HepG2 (cell line): Measurements from ENCODE around the gene CDK15. TPM values are rescaled to one million over a fixed set of nuclear protein-coding genes. Genes with fewer than 3 reads are reported as not detected.

Source experiments
- ATAC-seq: fragments of 200-7000 bp; cut with Tn5 transposase; 3 replicates; pipeline ENCODE4 v1.9.1; 2020; ENCODE audit warnings: mild to moderate bottlenecking, moderate library complexity
- BruUV-seq: library from RNA; stranded (reverse); fragments of 400-500 nt; replicated peaks from 2 replicates; lab custom pipeline; 2021; lab: Mats Ljungman, UMichigan
- CTCF ChIA-PET: fragments of 300-600 bp; formaldehyde crosslinking; extraction: SDS; loops from one replicate; lab custom pipeline; 2021; ENCODE audit warnings: low total read pairs, inconsistent platforms, low intra/inter-chr PET ratio; lab: Yijun Ruan, JAX
- POLR2A ChIA-PET: fragments of 350-600 bp; sonication (Branson Sonifier 250); formaldehyde crosslinking; loops from one replicate; lab custom pipeline; 2020; ENCODE audit warnings: antibody characterized with exemption, inconsistent platforms; lab: Yijun Ruan, JAX
- DNase-seq: peaks from one replicate; pipeline ENCODE4 v3.0.0-alpha.2; 2015; ENCODE audit warnings: low spot score
- FAIRE-seq: peaks from 3 replicates; lab custom pipeline; 2011; peaks lifted over from hg19 to GRCh38; lab: Jason Lieb, UNC
- H2AFZ ChIP-seq: one replicate; pipeline ENCODE4 v1.6.1; 2011; ENCODE audit warnings: low read length, inconsistent platforms
- H3K27ac ChIP-seq: fragments of 300-600 bp; 3 replicates; pipeline ENCODE4 v1.8.0; 2011; ENCODE audit warnings: mixed run types, mild to moderate bottlenecking, mixed read lengths, low read length, inconsistent platforms; ENCODE audit not compliant: insufficient read depth; ENCODE audit errors: extremely low read length
- H3K27me3 ChIP-seq, 2 experiments: fragments of 200-600 bp in 1 of 2; 2 replicates in 1 of 2; 3 replicates in 1 of 2; pipeline versions ENCODE4 v1.6.0 to v1.8.0; 2011; ENCODE audit warnings: low read length in 2 of 2, mild to moderate bottlenecking in 2 of 2, moderate library complexity in 2 of 2, inconsistent platforms in 1 of 2; ENCODE audit not compliant: insufficient read depth in 2 of 2, control insufficient read depth in 1 of 2
- H3K36me3 ChIP-seq, 2 experiments: fragments of 200-600 bp in 1 of 2; replicated peaks in 1 of 2; 2 replicates in 1 of 2; 3 replicates in 1 of 2; pipeline versions ENCODE4 v1.5.1 to v1.8.0; 2011; ENCODE audit warnings: low read length in 2 of 2, inconsistent platforms in 1 of 2; ENCODE audit not compliant: insufficient read depth in 2 of 2, control insufficient read depth in 1 of 2
- H3K4me1 ChIP-seq: 2 replicates; pipeline ENCODE4 v1.5.1; 2012; ENCODE audit warnings: low read length, inconsistent platforms; ENCODE audit not compliant: insufficient read depth
- H3K4me2 ChIP-seq: 2 replicates; pipeline ENCODE4 v1.6.0; 2011; ENCODE audit warnings: low read depth, low read length, inconsistent platforms
- H3K4me3 ChIP-seq, 3 experiments: fragments of 200-600 bp in 1 of 3; sonication (generic), shearing (Covaris generic) in 1 of 3; replicated peaks in 1 of 3; 2 replicates each; pipeline ENCODE4 v1.5.1; 2011 to 2016; ENCODE audit warnings: low read length in 3 of 3, inconsistent platforms in 2 of 3, low read depth in 2 of 3, mild to moderate bottlenecking in 2 of 3, control low read depth in 1 of 3, mixed read lengths in 1 of 3; ENCODE audit not compliant: insufficient read depth in 1 of 3
- H3K79me2 ChIP-seq: one replicate; pipeline ENCODE4 v1.6.1; 2011; ENCODE audit warnings: low read length, inconsistent platforms; ENCODE audit not compliant: insufficient read depth
- H3K9ac ChIP-seq: 2 replicates; pipeline ENCODE4 v1.6.0; 2011; ENCODE audit warnings: mild to moderate bottlenecking, low read depth, low read length, inconsistent platforms; ENCODE audit not compliant: insufficient read depth
- H3K9me3 ChIP-seq: 2 replicates; pipeline ENCODE4 v1.5.1; 2012; ENCODE audit warnings: mild to moderate bottlenecking, low read length
- H4K20me1 ChIP-seq: 2 replicates; pipeline ENCODE4 v1.6.0; 2011; ENCODE audit warnings: inconsistent platforms, mild to moderate bottlenecking, low read length, moderate library complexity; ENCODE audit not compliant: insufficient read depth
- HNF4G ChIP-seq, 2 experiments: sonication (generic) in 1 of 2; formaldehyde crosslinking in 1 of 2; IDR thresholded peaks; 2 replicates each; pipeline versions ENCODE4 v1.4.0 to v1.6.1; 2011 to 2020; ENCODE audit warnings: borderline replicate concordance in 2 of 2, low read depth in 2 of 2, mild to moderate bottlenecking in 2 of 2, low read length in 1 of 2, missing genetic modification reagents in 1 of 2, moderate library complexity in 1 of 2
- MZF1 ChIP-seq: sonication (generic); formaldehyde crosslinking; IDR thresholded peaks from 2 replicates; pipeline ENCODE4 v1.8.1; 2023; ENCODE audit warnings: mild to moderate bottlenecking, missing genetic modification reagents, borderline replicate concordance
- NFE2 ChIP-seq: sonication (generic); formaldehyde crosslinking; IDR thresholded peaks from 2 replicates; pipeline ENCODE4 v1.4.0; 2020; ENCODE audit warnings: missing genetic modification reagents
- PPARG ChIP-seq: conservative IDR thresholded peaks from 2 replicates; pipeline ENCODE4 v1.6.1; 2016; ENCODE audit warnings: missing biosample characterization, missing genetic modification reagents
- PRMT3 ChIP-seq: sonication (generic); formaldehyde crosslinking; IDR thresholded peaks from 2 replicates; pipeline ENCODE4 v1.8.1; 2022; ENCODE audit warnings: low read depth, mild to moderate bottlenecking, moderate library complexity, missing genetic modification reagents, borderline replicate concordance
- THAP11 ChIP-seq: IDR thresholded peaks from 2 replicates; pipeline ENCODE4 v1.6.1; 2016; ENCODE audit warnings: missing biosample characterization, missing genetic modification reagents
- WIZ ChIP-seq: sonication (generic); formaldehyde crosslinking; IDR thresholded peaks from 2 replicates; pipeline ENCODE4 v1.5.1; 2020; ENCODE audit warnings: mild to moderate bottlenecking, missing genetic modification reagents
- ZMYM4 ChIP-seq: sonication (generic); formaldehyde crosslinking; IDR thresholded peaks from 2 replicates; pipeline ENCODE4 v1.8.1; 2023; ENCODE audit warnings: mild to moderate bottlenecking, missing genetic modification reagents
- ZNF143 ChIP-seq: sonication (generic); formaldehyde crosslinking; IDR thresholded peaks from 2 replicates; pipeline ENCODE4 v1.4.0; 2020; ENCODE audit warnings: missing genetic modification reagents
- ZNF232 ChIP-seq: sonication (generic); formaldehyde crosslinking; IDR thresholded peaks from 2 replicates; pipeline ENCODE4 v1.4.0; 2020; ENCODE audit warnings: missing genetic modification reagents, borderline replicate concordance
- ZNF263 ChIP-seq: sonication (generic); formaldehyde crosslinking; IDR thresholded peaks from 2 replicates; pipeline ENCODE4 v1.4.0; 2020; ENCODE audit warnings: missing genetic modification reagents
- ZNF333 ChIP-seq: sonication (generic); formaldehyde crosslinking; IDR thresholded peaks from 2 replicates; pipeline ENCODE4 v1.4.0; 2020; ENCODE audit warnings: mild to moderate bottlenecking, missing genetic modification reagents, borderline replicate concordance
- ZNF746 ChIP-seq: sonication (generic); formaldehyde crosslinking; IDR thresholded peaks from 2 replicates; pipeline ENCODE4 v1.8.0; 2022; ENCODE audit warnings: mild to moderate bottlenecking, missing genetic modification reagents
- ZNF839 ChIP-seq: sonication (generic); formaldehyde crosslinking; IDR thresholded peaks from 2 replicates; pipeline ENCODE4 v1.4.0; 2020; ENCODE audit warnings: missing genetic modification reagents, mild to moderate bottlenecking, borderline replicate concordance
- WGBS: methylation state at CpG from one replicate; pipeline ENCODE4 v1.1.6; 2017; ENCODE audit warnings: low lambda C conversion rate; 5-methylcytosine and 5-hydroxymethylcytosine counted together
- in situ Hi-C: cut with HindIII; loops from 2 replicates; pipeline ENCODE4 v1.10.0; 2017; ENCODE audit warnings: low pct_unique_long_range_greater_than_20kb; ENCODE audit not compliant: extremely low pct_ligation_motif_present
- intact Hi-C: fragments of 100-400 bp; cut with micrococcal nuclease; formaldehyde crosslinking; loops from one replicate; pipeline ENCODE4 v1.10.0; 2022; ENCODE audit not compliant: unreplicated experiment
- polyA plus RNA-seq, 8 experiments: library from polyadenylated mRNA; depleted of rRNA in 3 of 8; stranded (reverse) in 7 of 8; unstranded in 1 of 8; fragments of >200 nt; fragmentation: Illumina TruSeq in 4 of 8; extraction: Trizol in 4 of 8; gene quantifications; 2 replicates each; pipeline versions ENCODE4 v1.2.1 to v1.2.3, GENCODE V29; 2011 to 2016; ENCODE audit warnings: low read depth in 4 of 8, missing spikeins in 1 of 8, mixed read lengths in 1 of 8; ENCODE audit not compliant: insufficient read depth in 1 of 8
- total RNA-seq, 5 experiments: library from RNA; depleted of rRNA; stranded (reverse); fragments of >200 nt; fragmentation: Illumina TruSeq; extraction: Trizol; gene quantifications; 2 replicates each; pipeline ENCODE4 v1.2.3, GENCODE V29; 2016; ENCODE audit warnings: low read depth in 1 of 5
- TF ChIP-seq, protein P1 (sequence below): sonication (generic); formaldehyde crosslinking; IDR thresholded peaks from 2 replicates; pipeline ENCODE4 v1.5.0; 2020; ENCODE audit warnings: missing genetic modification reagents

Gene CDK15
- total and polyA plus RNA-seq, 2 of the 13 experiments (the other 11 are each of a cell fraction or from before 2014, with no cell fraction given): not detected

DNA sequence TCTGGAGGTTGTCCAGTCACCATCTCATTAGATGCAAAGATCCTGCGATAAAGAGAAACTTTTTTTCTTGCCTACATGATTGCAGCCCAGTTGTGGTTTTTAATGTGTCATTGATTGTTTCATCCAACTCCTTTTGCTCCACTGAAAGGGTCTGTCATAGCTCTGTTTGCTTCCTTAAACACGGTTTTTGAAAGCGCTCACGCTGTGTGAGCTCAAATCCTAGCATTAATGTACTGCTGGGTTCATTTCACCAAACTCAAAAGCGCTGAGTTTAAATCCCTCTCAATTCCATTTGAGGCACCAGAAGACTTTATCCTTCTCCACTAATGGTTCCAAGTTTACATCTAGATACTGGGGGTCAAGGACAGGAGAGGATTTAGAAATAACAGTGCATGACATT, 53.6 kb downstream of the CDK15 start:
- Histone ChIP-seq H3K27me3 (peaks cover 1 to 9% of the 10 kb centered on the region in 2 experiments; a peak in 3 of 5 replicates), H3K4me2 (no peak overlapping the region), H3K79me2 (no peaks in the 10 kb centered on the region), H2AFZ (no peak overlapping the region), H3K9me3 (no peaks in the 10 kb centered on the region), H3K27ac (no peak overlapping the region), H4K20me1 (no peaks in the 10 kb centered on the region), H3K4me3 (no peak overlapping the region), H3K36me3 (no peaks in the 10 kb centered on the region), H3K9ac (no peak overlapping the region), H3K4me1 (no peaks in the 10 kb centered on the region)
- 59% methylated on average over 5 of the region's 5 CpGs for WGBS
- intact Hi-C loops (loop anchor here (1.0 to 2.0 kb wide), 3 partner anchors 196 to 318 kb away; no protein-coding TSS in a partner anchor), in situ Hi-C loops (loop anchor here (5.0 kb wide), 1 partner anchor 312 kb away; no protein-coding TSS in a partner anchor)
- ChIA-PET POLR2A (no interaction called here), CTCF (interaction anchor here (1.3 to 4.0 kb wide), 2 partner anchors 245 to 319 kb away, joined by 3 to 44 read pairs; no protein-coding TSS in a partner anchor)
- TF ChIP-seq ZNF143 (no peak), ZMYM4 (CRISPR knock-in tag) (no peak), ZNF232 (CRISPR knock-in tag) (no peak), ZNF746 (no peak), WIZ (CRISPR knock-in tag) (no peak), HNF4G (IDR thresholded peaks at IDR 0.05; ENCODE audit: borderline replicate concordance, low read depth, low read length) (no peak), HNF4G (CRISPR knock-in tag; IDR thresholded peaks at IDR 0.05; ENCODE audit: borderline replicate concordance, low read depth) (no peak), NFE2 (CRISPR knock-in tag) (no peak), ZNF333 (CRISPR knock-in tag) (no peak), ZNF263 (CRISPR knock-in tag) (no peak), THAP11 (CRISPR knock-in tag) (no peak), PRMT3 (no peak), PPARG (CRISPR knock-in tag) (no peak), MZF1 (CRISPR knock-in tag) (no peak), ZNF839 (CRISPR knock-in tag) (no peak)
- TF ChIP-seq, protein P1, sequence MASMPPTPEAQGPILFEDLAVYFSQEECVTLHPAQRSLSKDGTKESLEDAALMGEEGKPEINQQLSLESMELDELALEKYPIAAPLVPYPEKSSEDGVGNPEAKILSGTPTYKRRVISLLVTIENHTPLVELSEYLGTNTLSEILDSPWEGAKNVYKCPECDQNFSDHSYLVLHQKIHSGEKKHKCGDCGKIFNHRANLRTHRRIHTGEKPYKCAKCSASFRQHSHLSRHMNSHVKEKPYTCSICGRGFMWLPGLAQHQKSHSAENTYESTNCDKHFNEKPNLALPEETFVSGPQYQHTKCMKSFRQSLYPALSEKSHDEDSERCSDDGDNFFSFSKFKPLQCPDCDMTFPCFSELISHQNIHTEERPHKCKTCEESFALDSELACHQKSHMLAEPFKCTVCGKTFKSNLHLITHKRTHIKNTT (CRISPR knock-in tag): no peak
- BruUV-seq: no TSS peak
- ATAC-seq (no peak), DNase-seq (no peak), FAIRE-seq (no peak)
